GM12878 (cell line): ENCODE results near the gene ORC1. TPM values are rescaled to one million over a fixed set of nuclear protein-coding genes. Genes with fewer than 3 reads are reported as not detected.

ENCODE experiments used
- ATAC-seq: fragments of 200-7000 bp; cut with Tn5 transposase; 3 replicates; pipeline ENCODE4 v1.9.1; 2020; ENCODE audit warnings: mild to moderate bottlenecking, moderate library complexity
- BruUV-seq: library from RNA; stranded (reverse); fragments of 400-500 nt; replicated peaks from 2 replicates; lab custom pipeline; 2021; lab: Mats Ljungman, UMichigan
- CTCF ChIA-PET: fragments of 300-600 bp; sonication (Branson Sonifier 250); formaldehyde crosslinking; extraction: SDS; loops from one replicate; lab custom pipeline; 2021; ENCODE audit warnings: inconsistent platforms; lab: Yijun Ruan, JAX
- POLR2A ChIA-PET: fragments of 350-600 bp; formaldehyde crosslinking; extraction: SDS; loops from one replicate; lab custom pipeline; 2021; ENCODE audit warnings: inconsistent platforms; lab: Charles Lee
- RAD21 ChIA-PET: fragments of 300-600 bp; sonication (Branson Sonifier 250); formaldehyde crosslinking; loops from one replicate; lab custom pipeline; 2023; ENCODE audit warnings: antibody characterized with exemption; ENCODE audit not compliant: unreplicated experiment; lab: Charles Lee
- SMC1A ChIA-PET: fragments of 300-600 bp; sonication (Branson Sonifier 250); formaldehyde crosslinking; loops from one replicate; lab custom pipeline; 2023; ENCODE audit not compliant: unreplicated experiment, uncharacterized antibody; lab: Charles Lee
- DNase-seq: peaks from one replicate; pipeline ENCODE4 v3.0.0-alpha.2; 2011; ENCODE audit warnings: low read depth, low spot score
- FAIRE-seq: peaks from 3 replicates; lab custom pipeline; 2011; peaks lifted over from hg19 to GRCh38; lab: Jason Lieb, UNC
- H2AFZ ChIP-seq: 2 replicates; pipeline ENCODE4 v1.6.0; 2011; ENCODE audit warnings: low read depth, low read length, control low read depth; ENCODE audit not compliant: control insufficient read depth
- H3K27ac ChIP-seq: 2 replicates; pipeline ENCODE4 v1.5.1; 2011; ENCODE audit warnings: control low read depth; ENCODE audit not compliant: control insufficient read depth, insufficient read depth
- H3K27me3 ChIP-seq, 2 experiments: replicated peaks in 1 of 2; 2 replicates each; pipeline versions ENCODE4 v1.6.0 to v1.6.1; 2011; ENCODE audit warnings: low read length in 1 of 2; ENCODE audit not compliant: control insufficient read depth in 2 of 2, insufficient read depth in 2 of 2
- H3K36me3 ChIP-seq, 2 experiments: 2 replicates each; pipeline ENCODE4 v1.5.1; 2011; ENCODE audit warnings: low read length in 1 of 2; ENCODE audit not compliant: control insufficient read depth in 2 of 2, insufficient read depth in 2 of 2
- H3K4me1 ChIP-seq: 2 replicates; pipeline ENCODE4 v1.6.1; 2011; ENCODE audit warnings: mild to moderate bottlenecking, low read length, moderate library complexity, mixed read lengths; ENCODE audit not compliant: control insufficient read depth, insufficient read depth
- H3K4me2 ChIP-seq: 2 replicates; pipeline ENCODE4 v1.6.0; 2011; ENCODE audit warnings: control low read depth; ENCODE audit not compliant: control insufficient read depth, insufficient read depth
- H3K4me3 ChIP-seq: fragments of 200-600 bp; sonication (generic); 2 replicates; pipeline ENCODE4 v1.5.1; 2016
- H3K79me2 ChIP-seq: 2 replicates; pipeline ENCODE4 v1.6.0; 2011; ENCODE audit warnings: low read length; ENCODE audit not compliant: control insufficient read depth, insufficient read depth
- H3K9ac ChIP-seq: 2 replicates; pipeline ENCODE4 v1.8.0; 2011; ENCODE audit warnings: low read length, control low read depth, mixed read lengths; ENCODE audit not compliant: control insufficient read depth, insufficient read depth
- H3K9me3 ChIP-seq: replicated peaks from 3 replicates; pipeline ENCODE4 v1.5.1; 2011; ENCODE audit warnings: mild to moderate bottlenecking, low read length; ENCODE audit not compliant: control insufficient read depth, insufficient read depth
- H4K20me1 ChIP-seq: 2 replicates; pipeline ENCODE4 v1.6.0; 2011; ENCODE audit not compliant: control insufficient read depth, insufficient read depth
- FOXM1 ChIP-seq: IDR thresholded peaks from 2 replicates; pipeline ENCODE4 v1.6.1; 2012; ENCODE audit warnings: low read depth, mild to moderate bottlenecking, inconsistent platforms, low read length, moderate library complexity
- MLLT1 ChIP-seq: fragments of 450-650 bp; IDR thresholded peaks from 2 replicates; pipeline ENCODE4 v1.6.1; 2016; ENCODE audit warnings: mild to moderate bottlenecking
- RFX5 ChIP-seq: IDR thresholded peaks from 2 replicates; pipeline ENCODE4 v1.6.1; 2011; ENCODE audit warnings: low read depth, low read length, improper control_type of control experiment
- RUNX3 ChIP-seq: IDR thresholded peaks from 2 replicates; pipeline ENCODE4 v1.6.1; 2012; ENCODE audit warnings: low read length, inconsistent platforms
- SIN3A ChIP-seq: IDR thresholded peaks from 2 replicates; pipeline ENCODE4 v1.6.1; 2012; ENCODE audit warnings: low read depth, low read length, improper control_type of control experiment
- STAT1 ChIP-seq: fragments of 450-650 bp; conservative IDR thresholded peaks from 2 replicates; pipeline ENCODE4 v1.6.1; 2014; ENCODE audit warnings: antibody characterized with exemption, mild to moderate bottlenecking
- USF1 ChIP-seq: IDR thresholded peaks from 2 replicates; pipeline ENCODE4 v1.6.1; 2011; ENCODE audit warnings: borderline replicate concordance, low read depth, mild to moderate bottlenecking, moderate library complexity, mixed read lengths, low read length; ENCODE audit not compliant: insufficient read depth; ENCODE audit errors: extremely low read length
- ZNF24 ChIP-seq: fragments of 450-650 bp; IDR thresholded peaks from 2 replicates; pipeline ENCODE4 v1.6.1; 2017; ENCODE audit warnings: antibody characterized with exemption, mild to moderate bottlenecking
- ZNF622 ChIP-seq: fragments of 450-650 bp; IDR thresholded peaks from 2 replicates; pipeline ENCODE4 v1.6.1; 2017; ENCODE audit warnings: mild to moderate bottlenecking, inconsistent platforms
- WGBS: methylation state at CpG from one replicate; pipeline ENCODE4 v1.1.6; 2016; ENCODE audit warnings: low lambda C conversion rate; ENCODE audit not compliant: insufficient replicate concordance, insufficient coverage; ENCODE audit errors: missing lambda C conversion rate; 5-methylcytosine and 5-hydroxymethylcytosine counted together
- in situ Hi-C: fragments of 300-500 bp; cut with MboI; formaldehyde crosslinking; loops from 9 replicates; pipeline ENCODE4 v1.14.3; 2018; ENCODE audit warnings: mixed read lengths
- intact Hi-C: fragments of 100-400 bp; cut with micrococcal nuclease; formaldehyde crosslinking; loops from one replicate; pipeline ENCODE4 v1.14.2; 2022; ENCODE audit not compliant: unreplicated experiment
- polyA plus RNA-seq, 11 experiments: library from polyadenylated mRNA; depleted of rRNA in 4 of 11; unstranded in 6 of 11; stranded (reverse) in 5 of 11; fragments of >200 nt; fragmentation: Nextera tagmentation in 4 of 11; fragmentation: Illumina TruSeq in 1 of 11; extraction: Ambion mirVana in 4 of 11; extraction: Trizol in 1 of 11; gene quantifications; 1 replicate in 1 of 11; 2 replicates in 10 of 11; pipeline versions ENCODE4 v1.2.1 to v1.2.3, GENCODE V29; 2011 to 2016; ENCODE audit warnings: inconsistent platforms in 2 of 11, missing spikeins in 2 of 11, low read depth in 1 of 11
- total RNA-seq, 4 experiments: library from RNA; depleted of rRNA in 3 of 4; stranded (reverse); fragments of >200 nt in 3 of 4; fragmentation: Illumina TruSeq in 1 of 4; extraction: Trizol in 1 of 4; gene quantifications; 2 replicates each; pipeline versions ENCODE4 v1.2.1 to v1.2.3, GENCODE V29; 2013 to 2021

The ORC1 gene
- total and polyA plus RNA-seq, 10 of the 15 experiments (the other 5 are each of a cell fraction or from before 2014, with no cell fraction given), result 7.7 to 34.6 (median 28.7) TPM

GRCh38 chr1:52360595-52360968 is 43.6 kb downstream of the ORC1 start (continued):
- no peak for TF ChIP-seq USF1

- Histone ChIP-seq H3K36me3 (peaks cover 30 to 47% of the 10 kb centered on the region in 2 experiments), H3K27me3 (no peaks in the 10 kb centered on the region), H3K27ac (no peak overlapping the region), H4K20me1 (no peaks in the 10 kb centered on the region), H3K9me3 (no peaks in the 10 kb centered on the region), H2AFZ (no peak overlapping the region), H3K4me3 (no peak overlapping the region), H3K4me2 (no peak overlapping the region), H3K79me2 (peaks cover 12% of the 10 kb centered on the region), H3K9ac (no peak overlapping the region), H3K4me1 (peaks cover 4% of the 10 kb centered on the region)
- no peak for ATAC-seq
- in situ Hi-C loops (no loop called here), intact Hi-C loops (loop anchor here (10.0 kb wide), 2 partner anchors 215 to 325 kb away; partner anchors contain the start of gene ZFYVE9)
- no peak for FAIRE-seq
- ChIA-PET POLR2A (no interaction called here), CTCF (no interaction called here), RAD21 (no interaction called here), SMC1A (interaction anchor here (0.5 kb wide), 1 partner anchor 29 kb away, joined by 4 read pairs; no protein-coding TSS in a partner anchor)
- BruUV-seq, result no TSS peak
- DNase-seq, result no peak
- TF ChIP-seq USF1, result no peak
- TF ChIP-seq ZNF24, result no peak
- no peak for TF ChIP-seq SIN3A
- TF ChIP-seq ZNF622, result no peak
- no peak for TF ChIP-seq STAT1
- TF ChIP-seq FOXM1, result no peak
- no peak for TF ChIP-seq MLLT1
- TF ChIP-seq RUNX3, result no peak
- TF ChIP-seq RFX5, result no peak
- WGBS, result 96% methylated on average over 23 of the region's 24 CpGs
These were observed 44.3 kb downstream of the ORC1 start for GRCh38 chr1:52359676-52360594.
